GM12872 (cell line): Measurements from ENCODE around the gene ARAP1.

ENCODE experiments used
- CTCF ChIP-seq: IDR thresholded peaks from 3 replicates; pipeline ENCODE4 v1.5.1; 2011; ENCODE audit warnings: low read depth, mild to moderate bottlenecking, low read length, moderate library complexity; ENCODE audit not compliant: insufficient read depth

Gene ARAP1

GRCh38 chr11:72718101-72718501 lies 34.1 kb downstream of the ARAP1 start:
- no peak for TF ChIP-seq CTCF

GRCh38 chr11:72716788-72717435 lies 35.3 kb downstream of the ARAP1 start:
- no peak for TF ChIP-seq CTCF

GRCh38 chr11:72716290-72716689 lies 35.9 kb downstream of the ARAP1 start:
- no peak for TF ChIP-seq CTCF

- TF ChIP-seq CTCF = no peak
Measured at GRCh38 chr11:72712841-72713240, 39.4 kb downstream of the ARAP1 start.

GRCh38 chr11:72712168-72712751 lies 39.9 kb downstream of the ARAP1 start:
- no peak for TF ChIP-seq CTCF

GRCh38 chr11:72711141-72711540 lies 41.1 kb downstream of the ARAP1 start:
- TF ChIP-seq CTCF = no peak

- no peak for TF ChIP-seq CTCF
Measured at GRCh38 chr11:72710278-72710677, 41.9 kb downstream of the ARAP1 start.
